GM21529 (cell line): ENCODE results near the gene HLA-DOA.
A peak's percentile ranks its signal among the peaks of the same experiment; 100 is the strongest.

Experiments
- ATAC-seq: cut with Tn5 transposase; IDR thresholded peaks from one replicate; pipeline ENCODE4 v1.9.1; 2021; ENCODE audit not compliant: unreplicated experiment

HLA-DOA gene

DNA sequence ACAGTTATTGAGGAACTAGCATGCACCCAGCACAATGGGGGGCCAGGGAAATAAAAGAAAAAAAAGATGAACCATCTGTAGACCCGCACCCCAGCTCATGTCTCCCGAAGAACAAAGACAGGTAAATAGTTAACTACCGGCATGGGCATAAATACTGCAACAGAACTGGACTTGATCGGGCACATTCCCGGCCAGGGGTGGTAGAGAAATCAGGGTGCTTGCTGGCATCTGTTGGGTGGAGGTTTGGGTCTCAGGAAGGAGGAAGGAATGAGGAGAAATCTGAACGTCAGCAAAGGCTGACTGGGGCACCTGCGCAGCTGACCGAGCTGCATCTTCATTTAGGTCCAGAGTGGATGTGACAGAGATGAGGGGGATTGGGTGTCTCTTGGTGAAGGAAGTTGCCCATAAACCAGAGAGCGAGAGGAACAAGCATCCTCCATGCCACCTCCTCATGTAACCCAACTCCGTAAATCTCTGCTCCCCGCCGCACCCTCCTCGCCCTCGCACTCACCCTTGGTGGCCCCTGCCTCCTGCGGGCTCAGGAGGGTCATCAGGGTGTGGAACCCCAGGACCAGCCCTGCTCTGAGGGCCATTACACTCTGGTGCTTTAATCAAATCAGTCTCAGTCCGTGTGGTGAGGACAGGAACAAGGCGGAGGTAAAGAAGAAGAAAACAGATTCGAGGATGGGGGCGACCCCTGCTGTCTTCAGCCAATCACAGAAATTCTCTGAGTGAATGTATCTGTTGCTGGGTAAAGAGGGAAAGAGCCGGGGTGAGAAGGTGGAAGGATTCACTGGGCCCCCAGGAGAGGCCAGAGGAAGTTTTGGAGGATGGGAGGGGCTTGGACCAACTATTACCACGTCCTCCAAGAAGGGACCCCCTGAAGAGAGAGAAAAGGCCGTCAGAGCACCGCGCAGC lies at the start of gene HLA-DOA:
TSS of gene HLA-DOA (minus strand) at position 648 of the 918 bp plus-strand sequence.
- peak; percentile 90 for ATAC-seq

DNA sequence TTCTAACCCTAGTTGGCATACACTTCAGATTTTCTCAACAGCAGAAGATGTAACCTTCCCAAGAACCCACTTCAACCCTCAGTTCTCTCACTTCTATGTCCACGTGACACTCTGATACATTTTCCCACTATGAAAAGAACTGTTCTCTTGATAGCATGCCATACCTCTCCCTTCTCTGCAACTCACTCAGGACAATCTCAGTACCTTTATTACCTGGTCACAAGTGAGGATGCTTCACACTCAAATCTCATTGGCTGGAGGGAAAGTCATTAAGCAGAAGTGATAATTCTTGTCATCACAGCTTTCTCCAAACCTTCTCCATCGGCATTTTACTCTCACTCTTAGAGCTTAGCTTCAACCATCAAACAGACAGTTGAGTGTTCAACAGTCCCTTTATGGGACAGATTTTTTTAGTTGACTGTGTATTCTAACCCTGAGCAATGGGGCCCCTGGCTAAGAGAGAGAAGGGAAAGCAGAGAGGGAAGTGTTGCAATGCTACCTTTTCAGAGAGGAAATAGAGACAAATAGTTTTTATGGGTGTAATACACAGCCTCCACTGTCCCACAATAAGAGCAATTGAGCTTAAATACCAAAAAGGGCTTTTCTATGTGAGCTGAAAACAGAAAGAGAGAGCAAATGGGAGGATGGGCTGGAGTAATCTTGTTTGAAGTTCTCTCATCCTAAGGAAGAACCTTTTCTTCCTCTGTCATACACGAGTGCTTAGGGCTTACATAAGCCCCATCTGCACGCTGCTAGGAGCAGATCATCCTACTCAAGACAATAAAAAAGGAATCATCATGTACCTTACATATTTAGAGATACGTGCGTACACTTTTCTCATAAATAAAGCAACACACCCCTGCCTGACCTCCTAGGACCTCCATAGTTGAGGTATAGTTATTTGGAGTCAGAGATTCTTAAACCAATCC lies 48.1 kb upstream of the HLA-DOA start:
- ATAC-seq, result no peak

DNA sequence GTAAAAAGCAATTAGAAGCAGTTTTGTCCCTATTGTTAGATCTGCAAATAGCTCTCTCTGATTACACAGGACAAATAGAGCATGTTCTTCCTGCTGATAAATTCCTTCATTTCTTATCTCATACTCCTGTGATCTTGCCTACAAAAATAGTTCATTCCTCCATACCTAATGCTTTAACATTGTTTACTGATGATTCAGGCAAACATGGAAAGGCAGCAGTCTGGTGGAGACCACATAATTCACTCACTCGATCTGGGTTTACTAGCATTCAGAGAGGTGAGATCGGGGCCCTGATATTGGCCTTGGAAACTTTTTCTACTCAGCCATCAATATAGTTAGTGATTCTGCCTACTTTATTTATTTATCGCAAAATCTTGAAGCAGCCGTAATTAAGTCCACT lies 43.8 kb upstream of the HLA-DOA start:
- no peak for ATAC-seq

DNA sequence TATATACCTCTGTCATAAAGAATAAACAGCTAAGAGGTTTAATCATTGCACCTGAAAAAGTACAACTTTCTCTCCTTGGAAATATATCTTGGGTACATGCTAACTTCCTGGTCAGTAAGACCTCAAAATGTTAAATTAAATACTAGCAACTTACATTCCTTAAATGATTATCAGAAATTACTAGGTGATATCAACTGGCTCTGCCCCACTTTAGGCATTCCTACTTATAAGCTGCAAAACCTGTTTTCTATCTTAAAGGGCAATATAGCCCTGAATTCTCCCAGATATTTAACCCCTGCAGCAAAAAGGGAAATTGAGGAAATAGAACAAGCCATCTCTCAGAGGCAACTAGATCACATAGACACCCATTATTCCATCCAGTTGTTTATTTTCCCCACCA lies 43.2 kb upstream of the HLA-DOA start:
- ATAC-seq, result no peak

GRCh38 chr6:33050014-33050810 lies 40.8 kb upstream of the HLA-DOA start:
- ATAC-seq, result no peak

DNA sequence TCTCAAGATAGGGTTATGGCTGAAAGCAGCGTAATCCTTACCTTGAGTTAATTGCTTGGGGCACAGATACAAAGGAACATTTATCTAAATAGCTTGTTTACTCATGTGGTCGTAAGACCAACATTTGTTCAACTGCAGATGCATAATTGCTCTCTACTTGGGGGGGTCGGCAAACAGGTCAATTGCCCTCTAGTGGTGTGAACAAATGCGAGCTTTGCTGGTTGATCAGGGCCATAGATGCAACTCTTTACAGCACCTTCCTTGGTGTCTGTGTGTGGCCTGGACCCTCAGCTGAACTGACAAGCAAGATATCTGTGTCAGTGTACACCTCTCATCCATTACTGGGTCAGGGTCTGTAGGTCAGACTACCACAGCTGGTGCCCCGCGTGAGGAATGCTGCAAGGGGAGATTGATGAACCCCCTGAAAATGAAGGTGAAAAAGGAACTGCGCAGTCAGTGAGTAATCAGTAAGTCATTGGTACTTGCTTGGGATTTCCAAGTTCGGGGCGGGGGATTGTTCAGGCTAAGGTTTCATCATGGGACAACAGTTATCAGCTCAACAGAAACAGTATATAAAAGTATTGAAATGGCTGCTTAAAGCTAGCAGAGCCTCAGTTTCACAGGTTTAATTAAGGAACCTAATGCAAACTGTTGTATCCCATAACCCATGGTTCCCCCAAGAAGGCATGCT lies 40.1 kb upstream of the HLA-DOA start:
- no peak for ATAC-seq

- no peak for ATAC-seq
These were observed 30.8 kb upstream of the HLA-DOA start for GRCh38 chr6:33040157-33040556.

GRCh38 chr6:33036535-33036934 lies 27.1 kb upstream of the HLA-DOA start:
- no peak for ATAC-seq

DNA sequence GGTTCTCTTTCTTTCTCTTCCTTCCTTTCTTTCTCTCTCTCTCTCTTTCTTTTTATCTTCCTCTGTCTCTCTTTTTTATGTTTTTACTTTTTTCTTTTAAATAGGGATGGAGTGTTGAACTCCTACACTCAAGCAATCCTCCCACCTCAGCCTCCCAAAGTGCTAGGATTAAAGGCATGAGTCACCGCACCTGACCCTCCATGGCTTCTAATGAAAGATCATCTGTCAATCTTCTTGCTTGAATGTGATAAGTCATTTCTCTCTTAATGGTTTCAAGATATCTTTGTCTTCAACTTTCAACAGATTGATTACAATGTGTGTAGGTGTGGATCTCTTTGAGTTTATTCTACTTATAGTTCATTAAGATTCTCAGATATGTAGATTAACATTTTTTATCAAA lies 25.2 kb upstream of the HLA-DOA start:
- no peak for ATAC-seq

DNA sequence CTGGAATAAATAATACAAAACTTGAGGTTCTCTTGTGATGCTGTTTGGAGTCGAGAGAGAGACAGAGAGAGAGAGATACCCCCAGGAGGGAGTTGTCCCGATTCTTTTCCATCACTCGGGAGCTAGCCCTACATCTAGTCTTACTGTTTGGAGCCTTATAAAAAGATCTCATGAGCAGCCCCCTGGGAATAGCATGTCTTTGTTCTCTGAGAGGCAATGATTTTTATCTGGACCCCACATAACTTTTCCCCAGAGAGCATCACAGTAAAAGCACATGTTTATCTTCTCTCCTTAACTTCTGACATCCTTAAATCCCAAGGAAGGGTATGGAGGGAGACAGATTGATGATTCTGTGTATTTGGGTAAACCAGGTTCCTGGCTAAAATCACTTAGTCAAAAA lies 20.9 kb upstream of the HLA-DOA start:
- ATAC-seq, result no peak

DNA sequence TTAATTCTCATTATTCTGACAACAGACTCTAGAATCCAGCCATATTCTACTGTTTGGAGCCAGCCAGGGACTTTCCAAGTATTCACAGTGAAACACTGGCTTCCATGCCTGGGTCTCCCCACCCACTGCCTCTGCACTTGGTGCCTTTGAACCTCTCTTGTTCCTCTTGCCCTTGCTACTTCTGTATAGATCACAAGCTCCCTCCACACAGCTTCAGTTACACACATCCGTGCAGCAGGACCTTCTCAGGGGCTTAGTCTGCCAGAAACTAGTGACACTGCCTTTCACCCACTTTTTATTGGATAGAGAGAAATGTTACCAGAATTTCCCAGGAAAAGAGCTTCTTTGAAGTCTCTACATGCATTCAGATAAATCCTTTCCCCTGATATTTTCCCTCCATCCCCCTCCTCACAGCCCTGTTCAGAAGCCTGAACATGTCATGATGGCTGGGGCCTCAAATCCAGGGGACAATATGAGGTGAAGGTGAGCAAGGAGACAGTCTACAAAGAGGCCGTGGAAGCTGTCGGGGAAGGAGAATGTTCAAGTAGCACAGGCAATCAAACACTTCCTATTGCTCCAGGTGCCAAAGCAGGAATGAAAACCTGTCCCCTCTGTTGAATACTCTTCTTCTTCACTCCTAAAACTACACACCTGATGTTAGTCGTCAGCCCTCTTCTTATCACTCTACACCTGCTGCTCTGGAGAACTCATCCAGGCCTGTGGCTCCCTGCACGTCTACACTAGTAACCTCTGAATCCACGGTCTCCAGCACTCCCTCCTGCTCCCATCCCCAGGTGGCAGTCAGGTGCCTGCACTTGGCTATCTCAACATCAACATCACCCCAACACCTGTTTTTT lies 20.2 kb upstream of the HLA-DOA start:
- ATAC-seq, result peak; percentile 73

- ATAC-seq, result peak; percentile 6
These were observed 18.9 kb upstream of the HLA-DOA start for GRCh38 chr6:33028220-33028849.

DNA sequence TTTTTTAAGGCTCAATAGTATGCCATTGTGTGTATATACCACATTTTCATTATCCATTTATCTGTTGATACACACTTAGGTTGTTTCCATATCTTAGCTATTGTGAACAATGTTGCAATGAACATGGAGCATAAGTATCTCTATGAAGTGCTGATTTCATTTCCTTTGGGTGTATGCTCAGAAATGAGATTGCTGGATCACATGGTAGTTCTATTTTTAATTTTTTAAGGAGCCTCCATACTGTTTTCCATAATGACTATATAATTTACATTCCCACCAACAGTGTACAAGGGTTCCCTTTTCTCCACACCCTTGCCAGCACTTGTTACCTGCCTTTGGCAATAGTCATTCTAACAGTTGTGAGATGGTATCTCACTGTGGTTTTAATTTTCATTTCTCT lies 15.1 kb upstream of the HLA-DOA start:
- no peak for ATAC-seq

- ATAC-seq, result no peak
These were observed 14.1 kb upstream of the HLA-DOA start for GRCh38 chr6:33023536-33023935.

DNA sequence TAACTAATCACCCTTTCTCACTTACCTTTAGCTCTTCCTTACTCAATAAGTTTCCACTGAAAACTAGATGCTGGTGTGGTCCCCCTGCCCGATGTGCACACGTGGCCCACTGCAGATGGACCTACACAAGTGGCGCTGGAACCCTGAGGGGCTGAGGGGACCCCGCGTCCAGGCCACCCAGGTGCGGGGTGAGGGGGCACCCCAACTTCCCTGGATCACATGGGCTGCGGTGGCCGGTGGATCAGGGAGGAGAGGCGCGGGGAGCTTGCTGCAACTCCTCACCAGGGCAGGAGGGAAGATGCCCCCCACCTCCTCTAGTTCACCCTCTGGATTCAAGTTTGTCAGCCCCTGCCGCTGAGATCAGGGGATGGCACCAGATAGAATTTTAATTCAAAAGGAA lies 12.5 kb upstream of the HLA-DOA start:
- no peak for ATAC-seq

GRCh38 chr6:33019372-33019771 lies 10.0 kb upstream of the HLA-DOA start:
- no peak for ATAC-seq

DNA sequence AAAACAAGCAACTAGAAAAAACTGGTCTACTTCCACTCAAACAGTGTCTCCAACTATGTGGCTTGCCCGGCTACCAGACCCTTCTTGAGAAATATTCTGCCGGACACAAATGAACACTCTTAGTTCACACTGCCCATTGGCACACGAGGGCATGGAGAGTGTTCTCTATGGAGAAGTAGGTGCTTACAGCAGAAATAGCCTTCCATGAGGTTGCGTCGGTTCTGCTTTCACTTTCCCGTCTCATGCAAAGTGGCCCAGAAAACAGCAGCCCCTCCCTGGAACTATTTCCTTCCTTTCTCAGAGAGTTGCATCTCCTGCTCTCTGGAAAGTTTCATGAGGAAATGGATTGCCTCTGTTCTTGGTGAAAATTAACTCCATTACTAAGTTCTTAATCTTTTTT lies 9.5 kb upstream of the HLA-DOA start:
- peak; percentile 77 for ATAC-seq

GRCh38 chr6:33018418-33018817 lies 9.0 kb upstream of the HLA-DOA start:
- no peak for ATAC-seq
